CD14-positive monocyte (primary cell): ENCODE results near the gene HDHD5. TPM values are rescaled to one million over a fixed set of nuclear protein-coding genes. Genes with fewer than 3 reads are reported as not detected.

Source experiments
- DNase-seq, 3 donors: peaks; one replicate each; pipeline ENCODE4 v3.0.0-alpha.2; 2011 to 2022
- H2AFZ ChIP-seq: 2 replicates; pipeline ENCODE4 v1.6.0; 2012; ENCODE audit warnings: mild to moderate bottlenecking, low read depth, low read length, inconsistent platforms; ENCODE audit not compliant: insufficient read depth, poor library complexity, severe bottlenecking
- H3K27ac ChIP-seq, 2 donors: 1 replicate in 1 of 2; 2 replicates in 1 of 2; pipeline ENCODE4 v1.5.1; 2012 to 2013; ENCODE audit warnings: low read length in 2 of 2, control low read depth in 1 of 2, inconsistent platforms in 1 of 2, low read depth in 1 of 2, mild to moderate bottlenecking in 1 of 2
- H3K27me3 ChIP-seq, 2 donors: one replicate each; pipeline versions ENCODE4 v1.6.0 to v1.6.1; 2011 to 2013; ENCODE audit warnings: low read length in 2 of 2; ENCODE audit not compliant: control insufficient read depth in 2 of 2, insufficient read depth in 2 of 2
- H3K36me3 ChIP-seq, 2 donors: replicated peaks in 1 of 2; 1 replicate in 1 of 2; 2 replicates in 1 of 2; pipeline versions ENCODE4 v1.5.1 to v1.6.1; 2012 to 2013; ENCODE audit warnings: low read length in 2 of 2, control low read depth in 1 of 2, inconsistent platforms in 1 of 2, mild to moderate bottlenecking in 1 of 2; ENCODE audit not compliant: insufficient read depth in 2 of 2, control insufficient read depth in 1 of 2
- H3K4me1 ChIP-seq, 2 donors: 1 replicate in 1 of 2; 2 replicates in 1 of 2; pipeline versions ENCODE4 v1.5.1 to v1.6.1; 2012 to 2013; ENCODE audit warnings: low read length in 2 of 2, control low read depth in 1 of 2, inconsistent platforms in 1 of 2, mild to moderate bottlenecking in 1 of 2, moderate library complexity in 1 of 2; ENCODE audit not compliant: insufficient read depth in 2 of 2, control insufficient read depth in 1 of 2
- H3K4me2 ChIP-seq: replicated peaks from 2 replicates; pipeline ENCODE3; 2012; ENCODE audit warnings: low read length, moderate library complexity, mild to moderate bottlenecking; ENCODE audit not compliant: poor library complexity, severe bottlenecking; ENCODE audit errors: extremely low read depth
- H3K4me3 ChIP-seq, 3 experiments: fragments of 200-600 bp in 1 of 3; sonication (generic) in 1 of 3; replicated peaks in 1 of 3; 1 replicate in 2 of 3; 2 replicates in 1 of 3; pipeline ENCODE4 v1.5.1; 2011 to 2013; ENCODE audit warnings: low read length in 3 of 3, mild to moderate bottlenecking in 3 of 3, control low read depth in 2 of 3, low read depth in 2 of 3, inconsistent platforms in 1 of 3, moderate library complexity in 1 of 3
- H3K79me2 ChIP-seq: 2 replicates; pipeline ENCODE4 v1.6.0; 2012; ENCODE audit warnings: mild to moderate bottlenecking, control low read depth, inconsistent platforms, low read length, moderate library complexity; ENCODE audit not compliant: insufficient read depth
- H3K9ac ChIP-seq: 2 replicates; pipeline ENCODE4 v1.6.0; 2017; ENCODE audit warnings: low read length, mild to moderate bottlenecking; ENCODE audit not compliant: insufficient read depth, poor library complexity, severe bottlenecking
- H3K9me3 ChIP-seq, 2 donors: replicated peaks in 1 of 2; 1 replicate in 1 of 2; 2 replicates in 1 of 2; pipeline versions ENCODE4 v1.5.1 to v1.6.1; 2012 to 2013; ENCODE audit warnings: low read length in 2 of 2, control low read depth in 1 of 2; ENCODE audit not compliant: control insufficient read depth in 1 of 2, insufficient read depth in 1 of 2
- H4K20me1 ChIP-seq: 2 replicates; pipeline ENCODE4 v1.6.0; 2012; ENCODE audit warnings: mild to moderate bottlenecking, low read length, control low read depth, moderate library complexity; ENCODE audit not compliant: insufficient read depth
- H3K27ac Mint-ChIP-seq, 7 donors: one replicate each; pipeline ENCODE4 v1.8.0; 2020; ENCODE audit warnings: mild to moderate bottlenecking in 7 of 7, mixed read lengths in 7 of 7, moderate library complexity in 6 of 7, inconsistent platforms in 2 of 7
- H3K27me3 Mint-ChIP-seq, 3 donors: one replicate each; pipeline ENCODE4 v1.8.0; 2021 to 2022; ENCODE audit warnings: low read depth in 3 of 3, mild to moderate bottlenecking in 3 of 3, mixed read lengths in 3 of 3, moderate library complexity in 3 of 3, inconsistent platforms in 1 of 3
- H3K36me3 Mint-ChIP-seq, 2 donors: one replicate each; pipeline ENCODE4 v1.8.0; 2020; ENCODE audit warnings: mixed read lengths in 2 of 2, inconsistent platforms in 1 of 2, mild to moderate bottlenecking in 1 of 2
- H3K4me1 Mint-ChIP-seq: one replicate; pipeline ENCODE4 v1.8.0; 2020; ENCODE audit warnings: mild to moderate bottlenecking, mixed read lengths
- H3K4me3 Mint-ChIP-seq, 2 donors: one replicate each; pipeline ENCODE4 v1.8.0; 2020; ENCODE audit warnings: mild to moderate bottlenecking in 2 of 2, mixed read lengths in 2 of 2, moderate library complexity in 1 of 2
- H3K9me3 Mint-ChIP-seq, 7 donors: one replicate each; pipeline ENCODE4 v1.8.0; 2020 to 2022; ENCODE audit warnings: mixed read lengths in 7 of 7, mild to moderate bottlenecking in 6 of 7, moderate library complexity in 6 of 7, inconsistent platforms in 2 of 7
- CTCF ChIP-seq: fragments of 200-600 bp; IDR thresholded peaks from one replicate; pipeline ENCODE4 v1.8.0; 2022; ENCODE audit warnings: antibody characterized with exemption, mild to moderate bottlenecking
- WGBS: methylation state at CpG from one replicate; pipeline ENCODE4 v1.1.5; 2013; ENCODE audit warnings: missing lambda C conversion rate; ENCODE audit not compliant: insufficient coverage; 5-methylcytosine and 5-hydroxymethylcytosine counted together
- intact Hi-C, 2 donors: fragments of 100-400 bp; cut with micrococcal nuclease; formaldehyde crosslinking; loops; one replicate each; pipeline versions ENCODE4 v1.15.0 to v1.15.1; 2023
- polyA plus RNA-seq, 3 donors: library from polyadenylated mRNA; depleted of rRNA in 1 of 3; unstranded in 2 of 3; stranded (reverse) in 1 of 3; fragments of 300-500 nt in 2 of 3; fragments of >200 nt in 1 of 3; fragmentation: Illumina TruSeq in 2 of 3; gene quantifications; 1 replicate in 2 of 3; 2 replicates in 1 of 3; pipeline ENCODE4 v1.2.3, GENCODE V29; 2012 to 2021

HDHD5 gene
- polyA plus RNA-seq, 3 donors: 75.9 to 119 (median 79.9) TPM

DNA sequence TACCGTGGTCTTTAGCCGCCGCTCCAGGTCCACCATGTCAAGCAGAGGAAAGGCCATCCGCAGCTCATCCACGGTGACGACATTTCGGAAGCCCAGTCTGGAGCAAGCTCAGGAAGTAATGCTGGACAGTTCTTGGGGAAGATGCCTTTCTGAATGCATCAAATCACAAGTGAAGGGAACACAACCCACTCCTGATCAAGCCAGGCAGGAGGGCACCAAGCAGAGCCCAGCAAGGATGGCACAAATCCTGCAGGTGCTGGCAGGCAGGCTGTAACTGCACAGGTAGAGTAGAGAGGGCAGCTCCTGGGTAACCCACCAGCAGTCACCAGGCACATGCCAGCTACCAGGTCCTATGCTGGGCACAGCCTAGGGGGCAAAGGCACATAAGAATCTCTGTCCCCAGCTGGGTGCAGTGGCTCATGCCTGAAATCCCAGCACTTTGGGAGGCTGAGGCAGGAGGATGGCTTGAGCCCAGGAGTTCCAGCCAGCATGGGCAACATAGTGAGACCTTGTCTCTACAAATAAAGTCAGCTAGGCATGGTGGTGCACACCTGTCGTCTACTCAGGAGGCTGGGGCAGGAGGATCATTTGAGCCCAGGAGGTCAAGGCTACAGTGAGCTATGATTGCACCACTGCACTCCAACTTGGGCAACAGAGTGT, 13.9 kb downstream of the HDHD5 start:
- WGBS: 97% methylated on average over 4 of the region's 8 CpGs

DNA sequence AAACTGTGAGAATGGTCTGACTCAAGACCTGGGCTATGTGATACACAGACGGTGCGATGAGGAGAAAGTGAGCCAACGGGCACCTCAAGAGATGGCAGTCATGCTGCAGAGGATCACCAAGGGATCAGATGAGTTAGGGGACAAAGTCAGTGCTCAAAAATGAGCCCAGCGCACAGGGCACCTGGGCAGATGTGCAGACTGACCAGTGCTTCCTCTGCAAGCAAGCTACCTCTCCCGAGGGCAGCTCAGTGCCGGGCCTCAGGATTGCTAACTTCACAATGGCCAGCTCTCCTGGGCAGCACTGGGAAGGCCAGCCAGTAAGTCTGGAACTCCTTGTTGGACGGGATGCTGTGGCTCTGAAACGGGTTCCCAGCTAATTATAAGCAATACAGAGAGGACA, 15.3 kb downstream of the HDHD5 start:
- Histone ChIP-seq H4K20me1 (peaks cover 54% of the 10 kb centered on the region), H3K9ac (no peak overlapping the region), H2AFZ (no peak overlapping the region), H3K4me2 (no peak overlapping the region), H3K79me2 (peaks cover 71% of the 10 kb centered on the region), H3K4me3 (no peak overlapping the region), H3K9me3 (no peaks in the 10 kb centered on the region), H3K4me1 (no peaks in the 10 kb centered on the region), H3K27me3 (no peaks in the 10 kb centered on the region), H3K36me3 (peaks cover 82 to 95% of the 10 kb centered on the region in 2 donors), H3K27ac (no peak overlapping the region)
- no peak for DNase-seq
- intact Hi-C loops: no loop called here
- peaks cover 7% of the 10 kb centered on the region for H3K4me1 Mint-ChIP-seq
- H3K36me3 Mint-ChIP-seq: peaks cover 81 to 93% of the 10 kb centered on the region in 2 donors
- H3K27me3 Mint-ChIP-seq: peaks cover 0 to 4% (median 0%) of the 10 kb centered on the region in 3 donors
- 98% methylated on average over 5 of the region's 8 CpGs for WGBS
- H3K9me3 Mint-ChIP-seq: no peaks in the 10 kb centered on the region
- no peak for TF ChIP-seq CTCF
- H3K27ac Mint-ChIP-seq: peak overlapping the region in 1 of 7 donors; percentile 7
- H3K4me3 Mint-ChIP-seq: no peak overlapping the region

More for the DNA sequence above, 13.9 kb downstream of the HDHD5 start:
- no peak for TF ChIP-seq CTCF
- peaks cover 80 to 92% of the 10 kb centered on the region in 2 donors for H3K36me3 ChIP-seq
- H3K36me3 Mint-ChIP-seq: peaks cover 74 to 88% of the 10 kb centered on the region in 2 donors
- H3K9me3 Mint-ChIP-seq: no peaks in the 10 kb centered on the region
- intact Hi-C loops: no loop called here
- H3K4me2 ChIP-seq: no peak overlapping the region
- H3K4me3 ChIP-seq: no peak overlapping the region
- H3K27me3 Mint-ChIP-seq: peaks cover 0 to 4% (median 0%) of the 10 kb centered on the region in 3 donors
- H3K27me3 ChIP-seq: no peaks in the 10 kb centered on the region
- no peak overlapping the region for H3K4me3 Mint-ChIP-seq
- H3K4me1 Mint-ChIP-seq: peaks cover 12% of the 10 kb centered on the region
- no peak overlapping the region for H2AFZ ChIP-seq
- DNase-seq: no peak
- H3K27ac ChIP-seq: peak overlapping the region in 1 of 2 donors; percentile 31
- H3K9ac ChIP-seq: no peak overlapping the region
- peaks cover 81% of the 10 kb centered on the region for H3K79me2 ChIP-seq
- H4K20me1 ChIP-seq: peaks cover 62% of the 10 kb centered on the region
- no peaks in the 10 kb centered on the region for H3K9me3 ChIP-seq
- H3K27ac Mint-ChIP-seq: peak overlapping the region in 3 of 7 donors; percentile 42 to 76 (median 71)
- H3K4me1 ChIP-seq: no peaks in the 10 kb centered on the region
